Suprapubic skin (tissue), 3 donors: Measurements from ENCODE around the gene ZFR2.

Experiments
- CTCF ChIP-seq, 2 donors: fragments of 200-600 bp in 1 of 2; fragments of 450-650 bp in 1 of 2; sonication (generic) in 1 of 2; IDR thresholded peaks; one replicate each; pipeline ENCODE4 v1.5.1; 2016 to 2019; ENCODE audit warnings: antibody characterized with exemption in 2 of 2, mild to moderate bottlenecking in 1 of 2, moderate library complexity in 1 of 2
- EP300 ChIP-seq: sonication (generic); formaldehyde crosslinking; IDR thresholded peaks from one replicate; pipeline ENCODE4 v1.6.1; 2017; ENCODE audit warnings: antibody characterized with exemption
- POLR2A ChIP-seq, 2 donors: fragments of 450-650 bp; IDR thresholded peaks; one replicate each; pipeline ENCODE4 v1.6.1; 2017; ENCODE audit warnings: antibody characterized with exemption in 2 of 2, mild to moderate bottlenecking in 2 of 2, moderate library complexity in 2 of 2

- no peak for TF ChIP-seq POLR2A (IDR thresholded peaks at IDR 0.05)
- no peak for TF ChIP-seq CTCF (IDR thresholded peaks at IDR 0.05)
- TF ChIP-seq EP300: no peak
These were observed 30.2 kb downstream of the ZFR2 start for GRCh38 chr19:3838661-3839060.
